HG03103 (cell line): ENCODE measurements around the gene NOS1AP.
"Not testable (repeated sequence)": the region's sequence is repeated elsewhere in the genome, so short reads cannot be mapped to it uniquely, and the experiment has no call there.

ENCODE experiments used
- ATAC-seq: cut with Tn5 transposase; IDR thresholded peaks from one replicate; pipeline ENCODE4 v1.9.1; 2021; ENCODE audit warnings: low read depth; ENCODE audit not compliant: unreplicated experiment

NOS1AP gene

GRCh38 chr1:162159515-162159914 is 90.0 kb downstream of the NOS1AP start:
- no peak for ATAC-seq

GRCh38 chr1:162161916-162162550 is 92.5 kb downstream of the NOS1AP start:
- no peak for ATAC-seq

GRCh38 chr1:162165528-162165927 is 96.0 kb downstream of the NOS1AP start:
- no peak for ATAC-seq

- no peak for ATAC-seq
These were observed 97.6 kb downstream of the NOS1AP start for GRCh38 chr1:162166917-162167615.

GRCh38 chr1:162168261-162168660 is 98.8 kb downstream of the NOS1AP start:
- no peak for ATAC-seq

- ATAC-seq, result no peak
These were observed 99.7 kb downstream of the NOS1AP start for GRCh38 chr1:162169031-162169790.

GRCh38 chr1:162171111-162171510 is 101.6 kb downstream of the NOS1AP start:
- ATAC-seq, result no peak

- ATAC-seq, result no peak
These were observed 103.0 kb downstream of the NOS1AP start for GRCh38 chr1:162172311-162173102.

- not testable (repeated sequence) for ATAC-seq
These were observed 104.1 kb downstream of the NOS1AP start for GRCh38 chr1:162173607-162174006.

GRCh38 chr1:162174027-162174426 is 104.5 kb downstream of the NOS1AP start:
- not testable (repeated sequence) for ATAC-seq

GRCh38 chr1:162175379-162176081 is 106.0 kb downstream of the NOS1AP start:
- no peak for ATAC-seq

GRCh38 chr1:162177126-162177525 is 107.6 kb downstream of the NOS1AP start:
- ATAC-seq, result no peak

- ATAC-seq, result no peak
These were observed 108.9 kb downstream of the NOS1AP start for GRCh38 chr1:162178432-162178831.

- ATAC-seq, result no peak
These were observed 109.6 kb downstream of the NOS1AP start for GRCh38 chr1:162179121-162179520.

- no peak for ATAC-seq
These were observed 111.3 kb downstream of the NOS1AP start for GRCh38 chr1:162180813-162181212.

- no peak for ATAC-seq
These were observed 112.6 kb downstream of the NOS1AP start for GRCh38 chr1:162182090-162182489.

- ATAC-seq, result no peak
These were observed 116.0 kb downstream of the NOS1AP start for GRCh38 chr1:162185314-162186025.

GRCh38 chr1:162186026-162186374 is 116.5 kb downstream of the NOS1AP start:
- ATAC-seq, result no peak

- ATAC-seq, result no peak
These were observed 116.9 kb downstream of the NOS1AP start for GRCh38 chr1:162186406-162186805.
